BJ (cell line): Measurements from ENCODE around the gene IDH2. TPM values are rescaled to one million over a fixed set of nuclear protein-coding genes. Genes with fewer than 3 reads are reported as not detected.

Experiments
- CTCF ChIA-PET: fragments of 350-600 bp; formaldehyde crosslinking; extraction: SDS; loops from one replicate; lab custom pipeline; 2021; ENCODE audit warnings: antibody characterized with exemption, inconsistent platforms; lab: Yijun Ruan, JAX
- POLR2A ChIA-PET: fragments of 300-600 bp; sonication (Branson Sonifier 250); formaldehyde crosslinking; extraction: SDS; loops from one replicate; lab custom pipeline; 2021; ENCODE audit warnings: antibody characterized with exemption; lab: Charles Lee
- DNase-seq: peaks from one replicate; pipeline ENCODE4 v3.0.0-alpha.2; 2011; ENCODE audit warnings: low read depth
- H3K27me3 ChIP-seq: 2 replicates; pipeline ENCODE4 v1.6.0; 2011; ENCODE audit warnings: low read length; ENCODE audit not compliant: control insufficient read depth, insufficient read depth
- H3K36me3 ChIP-seq: 2 replicates; pipeline ENCODE4 v1.5.1; 2011; ENCODE audit warnings: low read length; ENCODE audit not compliant: control insufficient read depth, insufficient read depth
- H3K4me3 ChIP-seq: 2 replicates; pipeline ENCODE4 v1.5.1; 2011; ENCODE audit warnings: low read depth, mild to moderate bottlenecking, control low read depth, low read length
- polyA plus RNA-seq: library from polyadenylated mRNA; depleted of rRNA; stranded (reverse); fragments of >200 nt; gene quantifications from 2 replicates; pipeline ENCODE4 v1.2.3, GENCODE V29; 2011
- TF ChIP-seq, protein P1 (sequence below): IDR thresholded peaks from 2 replicates; pipeline ENCODE4 v1.5.1; 2011; ENCODE audit warnings: low read depth, mild to moderate bottlenecking, control low read depth, inconsistent platforms, low read length, moderate library complexity; ENCODE audit not compliant: insufficient read depth

The IDH2 gene
- polyA plus RNA-seq, 1 experiment = 164 TPM

GRCh38 chr15:90064911-90065681 is 37.2 kb downstream of the IDH2 start:
- H3K27me3 ChIP-seq = no peaks in the 10 kb centered on the region
- H3K4me3 ChIP-seq = no peak overlapping the region
- TF ChIP-seq, protein P1, sequence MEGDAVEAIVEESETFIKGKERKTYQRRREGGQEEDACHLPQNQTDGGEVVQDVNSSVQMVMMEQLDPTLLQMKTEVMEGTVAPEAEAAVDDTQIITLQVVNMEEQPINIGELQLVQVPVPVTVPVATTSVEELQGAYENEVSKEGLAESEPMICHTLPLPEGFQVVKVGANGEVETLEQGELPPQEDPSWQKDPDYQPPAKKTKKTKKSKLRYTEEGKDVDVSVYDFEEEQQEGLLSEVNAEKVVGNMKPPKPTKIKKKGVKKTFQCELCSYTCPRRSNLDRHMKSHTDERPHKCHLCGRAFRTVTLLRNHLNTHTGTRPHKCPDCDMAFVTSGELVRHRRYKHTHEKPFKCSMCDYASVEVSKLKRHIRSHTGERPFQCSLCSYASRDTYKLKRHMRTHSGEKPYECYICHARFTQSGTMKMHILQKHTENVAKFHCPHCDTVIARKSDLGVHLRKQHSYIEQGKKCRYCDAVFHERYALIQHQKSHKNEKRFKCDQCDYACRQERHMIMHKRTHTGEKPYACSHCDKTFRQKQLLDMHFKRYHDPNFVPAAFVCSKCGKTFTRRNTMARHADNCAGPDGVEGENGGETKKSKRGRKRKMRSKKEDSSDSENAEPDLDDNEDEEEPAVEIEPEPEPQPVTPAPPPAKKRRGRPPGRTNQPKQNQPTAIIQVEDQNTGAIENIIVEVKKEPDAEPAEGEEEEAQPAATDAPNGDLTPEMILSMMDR = no peak
- DNase-seq = no peak
- CTCF ChIA-PET = interaction anchor here (0.8 kb wide), 1 partner anchor 16 kb away, joined by 3 read pairs; no protein-coding TSS in a partner anchor
- POLR2A ChIA-PET = no interaction called here
- peaks cover 6% of the 10 kb centered on the region for H3K36me3 ChIP-seq

DNA sequence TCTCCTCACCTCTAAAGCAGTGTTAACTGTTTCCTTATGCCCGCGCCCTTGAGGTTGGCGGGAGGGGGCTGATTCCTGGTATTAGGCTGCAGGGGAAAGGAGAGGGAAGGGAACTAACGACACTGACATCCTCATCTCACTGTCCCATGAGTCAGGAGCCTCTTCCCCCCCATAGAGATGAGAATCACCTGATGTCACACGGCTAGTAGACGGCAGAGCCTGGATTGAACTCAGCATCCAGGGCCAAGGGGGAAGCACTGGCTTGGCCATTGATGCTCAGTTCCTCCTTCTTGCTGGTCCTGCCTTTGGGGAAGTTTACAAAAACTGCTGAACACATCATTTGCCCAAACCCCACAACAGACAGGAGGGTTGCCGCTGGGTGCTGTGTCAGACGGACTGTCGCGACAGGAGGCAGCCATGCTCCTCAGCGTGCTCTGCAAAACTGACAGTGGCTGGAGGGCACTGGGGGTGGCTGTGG is 38.5 kb downstream of the IDH2 start:
- H3K4me3 ChIP-seq = no peak overlapping the region
- no peak for DNase-seq
- CTCF ChIA-PET = interaction anchor here (0.6 to 2.5 kb wide), 2 partner anchors 7 to 126 kb away, joined by 3 to 13 read pairs; no protein-coding TSS in a partner anchor
- TF ChIP-seq, protein P1 = no peak
- H3K27me3 ChIP-seq = no peaks in the 10 kb centered on the region
- H3K36me3 ChIP-seq = peaks cover 6% of the 10 kb centered on the region
- POLR2A ChIA-PET = no interaction called here

DNA sequence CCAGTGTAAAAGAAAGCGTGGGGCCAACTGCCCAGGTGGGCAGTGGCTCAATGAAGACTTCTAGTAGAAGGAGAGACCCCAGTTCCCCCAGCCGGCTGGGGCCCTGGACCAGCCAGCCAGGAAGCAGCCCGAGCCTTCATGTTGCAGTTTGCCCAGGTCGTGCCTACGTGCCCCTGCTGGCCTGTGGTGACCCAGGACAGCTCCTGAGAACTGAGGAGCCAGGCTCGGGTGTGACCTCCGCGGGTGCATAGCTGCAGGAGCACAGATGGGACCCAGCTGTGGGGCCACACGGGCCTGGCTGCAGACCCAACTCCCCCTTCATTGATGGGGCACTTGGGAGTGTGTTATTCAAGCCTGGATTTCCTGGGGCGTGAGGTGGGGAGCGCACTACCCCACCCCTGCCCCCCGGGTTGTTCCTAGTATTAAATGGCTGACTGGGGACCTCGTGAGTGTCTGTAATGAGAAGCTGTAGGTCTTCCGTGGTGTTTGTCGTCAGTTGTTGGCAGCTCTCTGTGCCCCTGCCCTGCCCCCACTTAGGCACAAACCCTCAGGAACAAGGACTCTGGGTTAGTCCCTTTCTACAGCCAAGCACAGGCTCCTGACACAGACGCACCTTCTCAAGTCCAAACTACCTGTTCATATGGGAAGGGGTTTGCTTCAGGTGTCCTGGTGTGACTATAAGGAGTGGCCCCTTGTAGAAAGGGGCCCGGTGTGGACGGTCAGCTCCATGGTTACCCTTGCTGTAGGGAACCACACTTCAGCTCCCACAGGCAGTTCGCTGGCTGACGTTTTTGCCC is 39.1 kb downstream of the IDH2 start:
- no peak for DNase-seq
- ChIA-PET POLR2A (no interaction called here), CTCF (interaction anchor here (0.6 to 2.5 kb wide), 2 partner anchors 8 to 127 kb away, joined by 3 to 13 read pairs; no protein-coding TSS in a partner anchor)
- Histone ChIP-seq H3K36me3 (peaks cover 6% of the 10 kb centered on the region), H3K27me3 (no peaks in the 10 kb centered on the region), H3K4me3 (no peak overlapping the region)
- TF ChIP-seq, protein P1 = no peak

DNA sequence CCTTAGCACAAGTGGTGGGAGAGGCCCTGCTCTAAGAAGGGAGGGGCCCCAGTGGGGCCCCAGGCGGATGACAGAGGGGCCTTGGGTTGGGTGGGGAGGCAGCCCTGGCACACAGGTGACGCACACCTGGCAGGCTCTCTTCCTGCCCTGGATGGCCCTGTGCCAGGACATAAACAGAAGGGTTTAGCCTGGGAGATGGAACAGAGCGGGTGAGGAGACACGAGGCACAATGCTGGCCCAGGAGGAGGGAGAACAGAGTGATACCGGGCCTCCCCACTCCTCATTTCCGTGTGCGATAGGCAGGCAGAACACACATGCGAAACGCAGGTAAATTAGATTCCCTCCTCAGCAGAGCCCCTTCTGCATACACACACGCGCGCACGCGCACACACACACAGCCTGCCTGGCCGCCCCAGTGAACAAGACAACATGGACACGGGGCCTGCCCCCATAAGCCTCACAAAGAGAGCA is 39.8 kb downstream of the IDH2 start:
- no peak for DNase-seq
- ChIA-PET POLR2A (no interaction called here), CTCF (interaction anchor here (0.6 to 2.5 kb wide), 2 partner anchors 9 to 22 kb away, joined by 3 to 13 read pairs; no protein-coding TSS in a partner anchor)
- H3K36me3 ChIP-seq = peaks cover 2% of the 10 kb centered on the region
- TF ChIP-seq, protein P1 = no peak
- H3K27me3 ChIP-seq = no peaks in the 10 kb centered on the region
- no peak overlapping the region for H3K4me3 ChIP-seq
